ENCODE results near the gene BCL7B.
"Not testable (repeated sequence)": the region's sequence is repeated elsewhere in the genome, so short reads cannot be mapped to it uniquely, and the experiment has no call there.

BCL7B gene

GRCh38 chr7:73504017-73504416 is 53.5 kb downstream of the BCL7B start:
- H3K9ac ChIP-seq (ENCODE audit: low read depth in 1 of 2, low read length in 2 of 2): no peak overlapping the region
- peaks cover 27 to 80% of the 10 kb centered on the region in 2 donors for H3K36me3 ChIP-seq (ENCODE audit: control insufficient read depth in 1 of 2, insufficient read depth in 2 of 2, low read length in 2 of 2)
- H3K4me3 ChIP-seq (ENCODE audit: low read depth in 1 of 2, low read length in 2 of 2): no peak overlapping the region
- H3K4me1 ChIP-seq (ENCODE audit: control insufficient read depth in 1 of 2, insufficient read depth in 2 of 2, low read length in 2 of 2): no peaks in the 10 kb centered on the region
- H3K27me3 ChIP-seq (ENCODE audit: control insufficient read depth in 1 of 2, insufficient read depth in 2 of 2, low read length in 2 of 2): no peaks in the 10 kb centered on the region
- H3K9me3 ChIP-seq (ENCODE audit: control insufficient read depth in 1 of 2, low read length in 2 of 2): no peaks in the 10 kb centered on the region
- H3K27ac ChIP-seq (ENCODE audit: low read depth, low read length): no peak overlapping the region

- Histone ChIP-seq H3K4me3 (ENCODE audit: low read depth in 1 of 2, low read length in 2 of 2) (no peak overlapping the region), H3K36me3 (ENCODE audit: control insufficient read depth in 1 of 2, insufficient read depth in 2 of 2, low read length in 2 of 2) (peaks cover 29 to 83% of the 10 kb centered on the region in 2 donors), H3K9me3 (ENCODE audit: control insufficient read depth in 1 of 2, low read length in 2 of 2) (no peaks in the 10 kb centered on the region), H3K9ac (ENCODE audit: low read depth in 1 of 2, low read length in 2 of 2) (no peak overlapping the region), H3K27ac (ENCODE audit: low read depth, low read length) (no peak overlapping the region), H3K27me3 (ENCODE audit: control insufficient read depth in 1 of 2, insufficient read depth in 2 of 2, low read length in 2 of 2) (no peaks in the 10 kb centered on the region), H3K4me1 (ENCODE audit: control insufficient read depth in 1 of 2, insufficient read depth in 2 of 2, low read length in 2 of 2) (no peaks in the 10 kb centered on the region)
Measured at GRCh38 chr7:73503229-73503628, 54.3 kb downstream of the BCL7B start.

- no peaks in the 10 kb centered on the region for H3K27me3 ChIP-seq (ENCODE audit: control insufficient read depth in 1 of 2, insufficient read depth in 2 of 2, low read length in 2 of 2)
- H3K36me3 ChIP-seq (ENCODE audit: control insufficient read depth in 1 of 2, insufficient read depth in 2 of 2, low read length in 2 of 2): peaks cover 41 to 88% of the 10 kb centered on the region in 2 donors
- no peak overlapping the region for H3K9ac ChIP-seq (ENCODE audit: low read depth in 1 of 2, low read length in 2 of 2)
- no peak overlapping the region for H3K4me3 ChIP-seq (ENCODE audit: low read depth in 1 of 2, low read length in 2 of 2)
- H3K9me3 ChIP-seq (ENCODE audit: control insufficient read depth in 1 of 2, low read length in 2 of 2): no peaks in the 10 kb centered on the region
- H3K4me1 ChIP-seq (ENCODE audit: control insufficient read depth in 1 of 2, insufficient read depth in 2 of 2, low read length in 2 of 2): no peaks in the 10 kb centered on the region
- H3K27ac ChIP-seq (ENCODE audit: low read depth, low read length): no peak overlapping the region
Measured at GRCh38 chr7:73496626-73497025, 60.9 kb downstream of the BCL7B start.

GRCh38 chr7:73495507-73495906 is 62.0 kb downstream of the BCL7B start:
- H3K36me3 ChIP-seq (ENCODE audit: control insufficient read depth in 1 of 2, insufficient read depth in 2 of 2, low read length in 2 of 2): peaks cover 38 to 92% of the 10 kb centered on the region in 2 donors
- H3K9ac ChIP-seq (ENCODE audit: low read depth in 1 of 2, low read length in 2 of 2); H3K27me3 ChIP-seq (ENCODE audit: control insufficient read depth in 1 of 2, insufficient read depth in 2 of 2, low read length in 2 of 2); H3K9me3 ChIP-seq (ENCODE audit: control insufficient read depth in 1 of 2, low read length in 2 of 2); H3K27ac ChIP-seq (ENCODE audit: low read depth, low read length); H3K4me3 ChIP-seq (ENCODE audit: low read depth in 1 of 2, low read length in 2 of 2); H3K4me1 ChIP-seq (ENCODE audit: control insufficient read depth in 1 of 2, insufficient read depth in 2 of 2, low read length in 2 of 2): not testable (repeated sequence)

GRCh38 chr7:73489976-73490375 is 67.5 kb downstream of the BCL7B start:
- H3K27me3 ChIP-seq (ENCODE audit: control insufficient read depth in 1 of 2, insufficient read depth in 2 of 2, low read length in 2 of 2): no peaks in the 10 kb centered on the region
- no peak overlapping the region for H3K27ac ChIP-seq (ENCODE audit: low read depth, low read length)
- H3K9ac ChIP-seq (ENCODE audit: low read depth in 1 of 2, low read length in 2 of 2): no peak overlapping the region
- no peak overlapping the region for H3K4me3 ChIP-seq (ENCODE audit: low read depth in 1 of 2, low read length in 2 of 2)
- no peaks in the 10 kb centered on the region for H3K4me1 ChIP-seq (ENCODE audit: control insufficient read depth in 1 of 2, insufficient read depth in 2 of 2, low read length in 2 of 2)
- no peaks in the 10 kb centered on the region for H3K9me3 ChIP-seq (ENCODE audit: control insufficient read depth in 1 of 2, low read length in 2 of 2)
- peaks cover 49 to 92% of the 10 kb centered on the region in 2 donors for H3K36me3 ChIP-seq (ENCODE audit: control insufficient read depth in 1 of 2, insufficient read depth in 2 of 2, low read length in 2 of 2)

- Histone ChIP-seq H3K27ac (ENCODE audit: low read depth, low read length) (no peak overlapping the region), H3K4me3 (ENCODE audit: low read depth in 1 of 2, low read length in 2 of 2) (no peak overlapping the region), H3K27me3 (ENCODE audit: control insufficient read depth in 1 of 2, insufficient read depth in 2 of 2, low read length in 2 of 2) (no peaks in the 10 kb centered on the region), H3K9ac (ENCODE audit: low read depth in 1 of 2, low read length in 2 of 2) (no peak overlapping the region), H3K36me3 (ENCODE audit: control insufficient read depth in 1 of 2, insufficient read depth in 2 of 2, low read length in 2 of 2) (peaks cover 40 to 86% of the 10 kb centered on the region in 2 donors), H3K9me3 (ENCODE audit: control insufficient read depth in 1 of 2, low read length in 2 of 2) (no peaks in the 10 kb centered on the region), H3K4me1 (ENCODE audit: control insufficient read depth in 1 of 2, insufficient read depth in 2 of 2, low read length in 2 of 2) (no peaks in the 10 kb centered on the region)
Measured at GRCh38 chr7:73487486-73487885, 70.0 kb downstream of the BCL7B start.
